Measurements from ENCODE around the gene EIF5AL1. TPM values are rescaled to one million over a fixed set of nuclear protein-coding genes. Genes with fewer than 3 reads are reported as not detected.
"Not testable (repeated sequence)": the region's sequence is repeated elsewhere in the genome, so short reads cannot be mapped to it uniquely, and the experiment has no call there.

Gene EIF5AL1
- polyA plus RNA-seq (ENCODE audit: insufficient read length in 4 of 4) = 1 to 10 TPM in 2 of 4 donors, under 1 TPM in 2; 0.89 to 5.8 (median 2.2) TPM

DNA sequence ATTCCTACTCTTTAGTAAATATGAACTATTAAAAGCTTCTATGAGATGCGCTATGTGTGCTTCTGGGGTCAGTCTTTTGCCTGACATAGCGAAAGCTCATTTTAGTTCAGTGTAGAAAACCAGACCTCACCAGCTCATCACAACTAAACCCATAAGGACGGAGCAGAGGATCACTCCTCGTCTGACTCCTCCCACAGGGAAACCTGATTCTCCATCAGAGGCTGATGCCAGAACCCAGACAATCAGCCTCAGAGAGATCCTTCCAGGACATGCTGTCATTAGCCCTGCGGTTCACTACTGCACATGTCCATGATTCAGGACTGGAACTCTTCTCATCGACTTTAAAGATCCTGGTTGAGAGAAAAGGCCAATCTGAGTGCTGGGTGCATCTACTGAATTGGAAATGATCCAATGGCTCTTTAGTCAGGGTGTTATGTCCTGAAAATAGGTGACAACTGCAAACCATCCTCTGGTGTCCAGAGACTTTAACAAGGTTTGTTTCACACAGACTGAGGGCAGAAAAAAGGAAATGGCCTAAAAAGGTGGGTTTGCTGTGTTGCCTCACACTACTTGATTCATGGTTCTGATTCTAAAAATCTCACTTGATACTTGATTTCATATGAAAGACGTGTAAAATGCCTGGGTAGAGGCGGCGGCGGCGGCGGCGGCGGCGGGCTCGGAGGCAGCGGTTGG, at the start of gene EIF5AL1:
Gene EIF5AL1, plus strand, starts transcription at position 643 of the 693 bp plus-strand sequence. CDS start 117 bp downstream, outside the sequence.
- DNase-seq (ENCODE audit: low read depth in 4 of 4, low spot score in 3 of 4) = not testable (repeated sequence)

DNA sequence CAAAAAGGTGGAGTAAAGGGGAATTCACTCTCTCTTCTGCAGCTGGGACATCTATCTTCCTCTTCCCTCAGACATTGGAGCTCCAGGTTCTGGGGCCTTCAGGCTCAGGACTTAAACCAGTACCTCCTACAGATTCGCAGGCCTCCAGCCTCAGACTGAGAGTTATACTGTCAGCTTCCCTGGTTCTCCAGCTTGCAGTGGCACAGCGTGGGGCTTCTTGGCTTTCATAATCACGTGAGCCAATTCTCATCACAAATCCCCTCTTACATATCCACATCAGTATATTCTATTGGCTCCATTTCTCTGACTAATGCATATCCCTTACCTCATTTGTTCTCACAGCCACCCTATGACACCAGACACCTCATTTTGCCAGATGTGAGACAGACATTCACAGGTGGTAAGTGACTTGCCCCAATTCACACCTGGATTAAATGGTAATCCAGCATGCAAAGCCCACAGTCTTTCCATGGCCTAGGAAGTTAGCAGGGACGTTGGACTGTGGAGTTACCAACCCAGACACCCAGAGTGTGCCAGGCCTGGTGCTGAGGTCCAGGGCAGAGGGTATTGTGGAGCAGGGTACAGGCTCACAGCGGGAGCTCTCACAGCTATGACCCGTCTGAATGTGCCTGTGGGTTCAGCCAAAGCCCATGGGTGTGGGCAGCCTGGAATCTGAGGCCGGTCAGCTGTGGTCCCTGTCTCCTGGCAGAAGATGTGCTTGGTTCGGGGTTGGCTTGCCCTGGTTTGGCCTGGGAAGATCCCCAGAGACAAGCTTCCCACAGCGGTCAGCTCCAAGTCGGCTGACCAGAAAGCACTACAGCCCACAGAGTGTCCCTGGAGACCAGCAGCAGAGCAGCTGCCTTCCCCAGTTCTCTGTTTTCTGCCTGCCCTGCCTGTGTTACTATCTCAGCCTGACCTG, 48.5 kb upstream of the EIF5AL1 start:
- DNase-seq (ENCODE audit: low read depth in 4 of 4, low spot score in 3 of 4) = no peak

GRCh38 chr10:79465341-79465740, 47.0 kb upstream of the EIF5AL1 start:
- DNase-seq (ENCODE audit: low read depth in 4 of 4, low spot score in 3 of 4) = no peak

DNA sequence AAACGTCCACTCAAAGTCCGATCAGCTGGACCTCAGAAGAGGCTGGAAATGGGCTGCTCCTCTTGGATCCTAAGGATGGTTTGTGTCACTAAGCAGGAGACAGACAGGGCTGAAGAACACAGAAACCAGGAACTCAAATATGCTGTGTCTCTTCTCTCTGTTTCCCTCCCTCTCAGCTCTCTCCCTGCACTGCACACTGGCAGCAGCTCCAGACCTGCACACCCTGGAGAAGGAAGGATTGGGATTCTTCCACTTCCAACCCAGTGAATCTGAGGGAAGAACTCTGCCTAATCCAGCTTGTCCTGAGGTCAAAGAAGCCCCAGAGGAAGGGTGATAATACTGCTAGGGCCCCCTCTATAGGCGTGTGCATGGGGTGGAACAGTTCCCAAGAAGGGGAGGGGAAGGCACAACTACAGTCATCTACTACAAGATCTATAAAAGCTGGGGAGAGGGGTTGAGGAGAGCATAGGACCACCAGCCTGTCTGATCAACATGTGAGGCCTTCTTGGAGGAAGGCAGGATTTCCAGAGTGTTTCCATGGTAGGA, 44.2 kb upstream of the EIF5AL1 start:
- no peak for DNase-seq (ENCODE audit: low read depth in 4 of 4, low spot score in 3 of 4)

DNA sequence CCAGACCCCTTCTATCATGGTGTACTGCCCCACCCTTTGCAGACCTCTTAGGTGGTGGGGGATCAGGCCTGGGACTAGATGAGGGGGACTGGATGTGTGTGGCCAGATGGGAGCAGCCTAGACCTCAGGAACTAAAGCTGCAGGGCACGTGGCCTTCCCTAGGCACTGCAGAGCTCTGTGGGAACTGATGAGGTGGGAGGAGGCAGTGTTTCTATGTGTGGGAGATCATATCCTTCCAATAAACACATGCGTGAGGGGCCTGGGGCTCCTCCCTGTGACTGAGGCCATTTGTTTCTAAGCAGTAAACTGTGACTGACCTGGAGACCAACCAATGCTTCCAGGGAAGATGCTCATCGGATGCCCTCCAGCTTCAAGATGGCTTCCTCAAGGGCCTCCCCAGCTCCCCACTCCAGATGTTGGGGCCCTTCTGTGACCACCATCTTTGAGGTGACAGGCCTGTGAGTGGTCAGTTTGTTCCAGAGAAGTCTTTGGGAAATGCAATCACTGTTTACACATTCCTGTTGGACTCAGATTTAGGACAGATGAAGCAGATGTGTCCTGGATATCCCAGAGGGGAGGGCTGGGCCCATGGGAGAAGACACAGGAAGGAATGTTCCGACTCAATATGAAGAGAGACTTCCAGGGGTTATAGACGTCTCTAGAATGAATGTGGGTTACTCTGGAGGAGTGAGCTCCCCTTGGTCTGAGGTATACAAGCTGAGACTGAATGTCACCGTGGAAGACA, 43.3 kb upstream of the EIF5AL1 start:
- DNase-seq (ENCODE audit: low read depth in 4 of 4, low spot score in 3 of 4) = no peak

DNA sequence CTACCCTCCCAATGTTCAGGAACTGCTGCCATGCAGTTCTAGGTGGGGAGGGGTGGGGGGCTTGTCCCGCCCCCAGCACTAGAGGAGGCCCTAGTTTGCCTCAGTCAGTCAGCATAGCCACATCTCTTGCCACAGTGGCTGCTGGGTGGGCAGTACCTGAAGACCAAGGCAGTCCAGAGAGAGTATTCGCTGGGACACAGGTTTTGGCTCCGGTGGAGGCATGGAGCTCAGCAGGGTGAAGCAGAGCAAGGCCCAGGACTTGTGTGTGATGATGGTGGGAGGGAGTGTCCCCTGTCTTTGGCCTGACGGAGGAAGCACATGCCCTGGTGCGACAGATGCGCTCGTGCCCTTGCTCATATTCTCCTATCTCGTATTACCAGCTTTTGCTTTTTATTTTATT, 42.2 kb upstream of the EIF5AL1 start:
- DNase-seq (ENCODE audit: low read depth in 4 of 4, low spot score in 3 of 4) = no peak

DNA sequence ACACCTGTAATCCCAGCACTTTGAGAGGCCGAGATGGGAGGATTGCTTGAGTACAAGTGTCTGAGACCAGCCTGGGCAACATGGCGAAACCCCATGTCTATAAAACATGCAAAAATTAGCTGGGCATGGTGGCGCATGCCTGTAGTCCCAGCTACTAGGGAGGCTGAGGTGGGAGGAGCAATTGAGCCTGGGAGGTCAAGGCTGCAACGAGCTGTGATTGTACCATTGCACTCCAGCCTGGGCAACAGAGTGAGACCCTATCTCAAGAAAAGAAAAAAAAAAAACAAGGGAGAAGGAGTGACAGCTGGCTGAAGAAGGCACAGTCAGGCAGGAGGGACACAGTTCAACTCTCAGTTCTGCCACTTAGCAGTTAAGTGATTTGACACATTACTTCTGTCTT, 40.6 kb upstream of the EIF5AL1 start:
- DNase-seq (ENCODE audit: low read depth in 4 of 4, low spot score in 3 of 4) = no peak

DNA sequence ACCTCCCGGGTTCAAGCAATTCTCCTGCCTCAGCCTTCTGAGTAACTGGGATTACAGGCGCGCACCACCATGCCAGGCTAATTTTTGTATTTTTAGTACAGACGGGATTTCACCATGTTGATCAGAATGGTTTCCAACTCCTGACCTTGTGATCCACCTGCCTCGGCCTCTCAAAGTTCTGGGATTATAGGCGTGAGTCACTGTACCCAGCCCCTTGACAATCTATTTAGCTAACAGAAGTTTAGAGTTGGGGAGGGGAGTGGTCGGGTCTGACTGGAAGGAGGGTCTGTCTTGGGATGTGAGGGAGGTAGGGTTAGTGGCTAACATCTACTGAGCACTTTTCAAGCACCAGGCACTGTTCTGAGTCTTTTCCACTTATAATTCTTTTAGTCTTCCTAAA, 39.9 kb upstream of the EIF5AL1 start:
- DNase-seq (ENCODE audit: low read depth in 4 of 4, low spot score in 3 of 4) = no peak

DNA sequence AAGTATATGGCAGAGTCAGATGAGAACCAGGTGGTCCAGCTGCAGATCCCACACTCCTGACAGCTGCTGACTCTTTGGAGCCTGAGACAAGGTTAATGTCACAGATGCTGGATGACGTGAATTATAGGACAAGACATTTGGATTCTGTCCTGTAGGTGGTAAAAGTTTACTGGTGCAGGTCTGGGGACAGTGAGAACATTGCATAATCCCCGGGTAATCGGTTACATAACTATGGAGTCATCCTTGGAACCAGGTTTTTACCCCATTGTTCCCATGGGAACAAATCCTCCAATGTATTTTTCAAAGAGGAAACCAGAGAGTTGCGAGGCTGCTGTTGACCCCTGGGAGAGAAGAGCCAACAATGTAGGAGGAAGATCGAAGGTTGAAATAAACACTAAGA, 39.4 kb upstream of the EIF5AL1 start:
- DNase-seq (ENCODE audit: low read depth in 4 of 4, low spot score in 3 of 4) = no peak

GRCh38 chr10:79473496-79474095, 38.7 kb upstream of the EIF5AL1 start:
- DNase-seq (ENCODE audit: low read depth in 4 of 4, low spot score in 3 of 4) = no peak

GRCh38 chr10:79475119-79475653, 37.1 kb upstream of the EIF5AL1 start:
- DNase-seq (ENCODE audit: low read depth in 4 of 4, low spot score in 3 of 4) = no peak

- no peak for DNase-seq (ENCODE audit: low read depth in 4 of 4, low spot score in 3 of 4)
Measured at GRCh38 chr10:79475877-79476276, 36.5 kb upstream of the EIF5AL1 start.

GRCh38 chr10:79476645-79477044, 35.7 kb upstream of the EIF5AL1 start:
- no peak for DNase-seq (ENCODE audit: low read depth in 4 of 4, low spot score in 3 of 4)

DNA sequence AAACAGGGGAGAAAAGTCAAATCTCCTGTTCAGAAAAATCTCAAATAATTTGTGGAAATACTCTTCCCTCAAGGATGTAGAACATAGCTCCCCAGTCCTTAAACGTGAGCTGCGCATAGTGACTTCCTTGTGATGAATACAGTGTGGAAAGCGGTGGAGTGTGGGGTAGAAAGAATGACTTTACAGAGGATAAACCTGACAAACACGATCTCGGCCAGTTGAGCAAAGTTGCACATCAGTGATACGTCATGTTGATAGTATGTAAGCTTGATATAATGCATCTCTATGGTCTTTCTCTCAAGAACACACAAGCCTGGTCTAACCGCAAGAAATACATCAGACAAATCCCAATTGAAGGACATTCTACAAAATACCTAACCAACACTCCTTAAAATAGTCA, 34.9 kb upstream of the EIF5AL1 start:
- no peak for DNase-seq (ENCODE audit: low read depth in 4 of 4, low spot score in 3 of 4)

DNA sequence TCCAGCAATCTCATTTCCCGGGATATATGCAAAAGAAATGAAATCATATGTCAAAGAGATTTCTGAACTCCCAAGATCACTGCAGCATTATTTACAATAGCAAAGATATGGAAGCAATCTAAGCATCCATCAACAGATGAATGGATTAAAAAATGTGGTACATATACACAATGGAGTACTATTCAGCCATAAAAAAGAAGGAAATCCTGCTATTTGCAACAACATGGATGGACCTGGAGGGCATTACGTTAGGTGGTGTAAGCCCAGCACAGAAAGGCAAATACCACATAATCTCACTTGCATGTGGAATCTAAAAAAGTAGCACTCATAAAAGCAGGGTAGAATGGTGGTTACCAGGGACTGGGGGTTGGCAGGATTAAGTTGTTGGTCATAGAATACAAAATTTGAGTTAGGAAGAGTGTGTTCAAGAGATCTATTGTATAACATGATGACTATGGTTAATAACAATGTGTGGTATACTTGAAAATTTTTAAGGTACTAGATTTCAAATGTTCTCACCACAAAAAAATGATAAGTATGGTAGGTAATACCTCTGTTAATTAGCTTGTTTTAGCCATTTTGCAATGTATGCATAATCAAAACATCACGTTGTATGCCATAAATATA, 32.9 kb upstream of the EIF5AL1 start:
- no peak for DNase-seq (ENCODE audit: low read depth in 4 of 4, low spot score in 3 of 4)

- no peak for DNase-seq (ENCODE audit: low read depth in 4 of 4, low spot score in 3 of 4)
Measured at GRCh38 chr10:79482304-79482703, 30.0 kb upstream of the EIF5AL1 start.

- no peak for DNase-seq (ENCODE audit: low read depth in 4 of 4, low spot score in 3 of 4)
Measured at GRCh38 chr10:79482741-79483140, 29.6 kb upstream of the EIF5AL1 start.

DNA sequence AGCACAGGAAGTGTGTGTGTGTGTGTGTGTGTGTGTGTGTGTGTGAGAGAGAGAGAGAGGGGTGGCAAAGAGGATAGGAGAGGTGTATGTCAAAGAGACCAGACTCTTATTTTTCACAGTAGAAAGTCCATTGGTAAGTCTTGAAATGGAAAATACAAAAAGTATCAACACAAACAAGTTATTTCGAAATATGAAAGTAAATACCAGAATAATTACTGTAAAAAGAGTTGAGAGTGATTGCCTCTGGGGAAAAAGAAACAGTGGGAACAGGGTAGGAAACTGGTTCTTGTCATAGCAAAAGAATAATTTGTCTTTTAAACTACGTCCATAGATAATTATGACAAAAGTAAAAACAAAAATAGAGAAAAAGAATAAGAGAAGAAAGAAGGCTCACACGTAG, 29.0 kb upstream of the EIF5AL1 start:
- DNase-seq (ENCODE audit: low read depth in 4 of 4, low spot score in 3 of 4) = no peak

DNA sequence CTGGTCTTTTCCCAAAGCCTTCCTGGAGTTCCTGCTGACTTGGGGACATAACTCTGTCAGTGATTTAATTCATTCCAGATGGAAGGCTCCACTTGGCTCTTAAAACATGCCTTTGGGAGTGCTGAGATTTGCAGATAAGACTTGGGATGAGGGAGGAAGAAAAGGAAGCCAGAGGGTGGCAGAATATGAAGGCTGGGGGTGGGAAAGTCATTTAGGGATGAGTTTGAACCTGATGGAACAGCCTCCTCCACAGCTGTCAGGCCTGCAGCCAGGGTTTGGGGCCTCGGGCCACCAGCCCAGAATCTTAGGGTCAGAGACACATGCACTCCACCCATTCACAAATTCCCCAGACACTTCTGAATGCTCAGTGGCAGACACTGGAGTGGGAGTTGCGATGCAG, 28.4 kb upstream of the EIF5AL1 start:
- peak in 1 of 4 donors; percentile 29 for DNase-seq (ENCODE audit: low read depth in 4 of 4, low spot score in 3 of 4)

- no peak for DNase-seq (ENCODE audit: low read depth in 4 of 4, low spot score in 3 of 4)
Measured at GRCh38 chr10:79484476-79484875, 27.9 kb upstream of the EIF5AL1 start.
